ENCODE data around the gene PI4K2B. TPM values are rescaled to one million over a fixed set of nuclear protein-coding genes. Genes with fewer than 3 reads are reported as not detected.
"Not testable (repeated sequence)": the region's sequence is repeated elsewhere in the genome, so short reads cannot be mapped to it uniquely, and the experiment has no call there.

PI4K2B gene
- total RNA-seq, result 10 to 100 TPM; 34.5 to 44.6 TPM

GRCh38 chr4:25233737-25234389 lies at the start of gene PI4K2B:
Gene PI4K2B, plus strand, starts transcription at chr4:25234033. Its CDS starts 131 bp downstream, at chr4:25234164.
- Mint-ChIP-seq H3K9me3 (peaks cover 5 to 34% of the 10 kb centered on the region in 2 donors), H3K27ac (peak within 1 kb of the TSS; percentile 93), H3K36me3 (peaks cover 33 to 62% of the 10 kb centered on the region in 2 donors)
- DNase-seq (ENCODE audit: low spot score in 2 of 2) (peak; percentile 95 to 98), ATAC-seq (peak; percentile 81 to 88)

GRCh38 chr4:25184056-25184455 lies 49.8 kb upstream of the PI4K2B start:
- Mint-ChIP-seq H3K9me3 (peaks cover 0 to 4% of the 10 kb centered on the region in 2 donors), H3K36me3 (no peaks in the 10 kb centered on the region), H3K27ac (no peak overlapping the region)
- no peak for DNase-seq (ENCODE audit: low spot score in 2 of 2)
- ATAC-seq, result no peak

GRCh38 chr4:25190407-25190806 lies 43.4 kb upstream of the PI4K2B start:
- Mint-ChIP-seq H3K27ac (no peak overlapping the region), H3K9me3 (no peaks in the 10 kb centered on the region), H3K36me3 (no peaks in the 10 kb centered on the region)
- ATAC-seq, result no peak
- no peak for DNase-seq (ENCODE audit: low spot score in 2 of 2)

- Mint-ChIP-seq H3K27ac (no peak overlapping the region), H3K36me3 (peaks cover 7 to 17% of the 10 kb centered on the region in 2 donors), H3K9me3 (peaks cover 0 to 18% of the 10 kb centered on the region in 2 donors)
- ATAC-seq (no peak), DNase-seq (ENCODE audit: low spot score in 2 of 2) (no peak)
Observed at GRCh38 chr4:25198713-25199112, 35.1 kb upstream of the PI4K2B start.

DNA sequence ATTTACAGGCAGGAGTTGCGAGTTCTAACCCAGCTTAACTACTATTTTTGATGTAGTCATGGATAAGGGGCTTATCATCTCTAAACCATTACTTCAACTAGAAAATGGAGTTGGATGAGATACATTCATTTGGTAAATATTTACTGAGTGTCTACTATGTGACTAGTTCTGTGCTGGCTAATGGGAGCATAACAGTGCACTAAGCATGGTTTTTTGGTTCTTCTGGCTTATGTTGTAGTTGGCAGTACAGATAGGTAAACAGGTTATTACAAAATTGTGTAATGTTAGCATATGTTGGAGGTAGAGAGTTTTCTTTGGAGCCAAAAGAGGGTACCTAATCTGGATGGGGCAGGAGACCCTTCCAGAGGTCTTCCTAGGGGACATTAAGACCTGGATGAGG lies 25.8 kb upstream of the PI4K2B start:
- Mint-ChIP-seq H3K9me3 (peaks cover 14 to 23% of the 10 kb centered on the region in 2 donors), H3K27ac (no peak overlapping the region), H3K36me3 (peaks cover 5 to 8% of the 10 kb centered on the region in 2 donors)
- DNase-seq (ENCODE audit: low spot score in 2 of 2), result no peak
- ATAC-seq, result no peak

- peaks cover 5 to 14% of the 10 kb centered on the region in 2 donors for H3K36me3 Mint-ChIP-seq
- DNase-seq (ENCODE audit: low spot score in 2 of 2), result no peak
- H3K9me3 Mint-ChIP-seq, result peaks cover 17 to 19% of the 10 kb centered on the region in 2 donors
- ATAC-seq, result no peak
- H3K27ac Mint-ChIP-seq, result no peak overlapping the region
Observed at GRCh38 chr4:25209702-25210101, 24.1 kb upstream of the PI4K2B start.

DNA sequence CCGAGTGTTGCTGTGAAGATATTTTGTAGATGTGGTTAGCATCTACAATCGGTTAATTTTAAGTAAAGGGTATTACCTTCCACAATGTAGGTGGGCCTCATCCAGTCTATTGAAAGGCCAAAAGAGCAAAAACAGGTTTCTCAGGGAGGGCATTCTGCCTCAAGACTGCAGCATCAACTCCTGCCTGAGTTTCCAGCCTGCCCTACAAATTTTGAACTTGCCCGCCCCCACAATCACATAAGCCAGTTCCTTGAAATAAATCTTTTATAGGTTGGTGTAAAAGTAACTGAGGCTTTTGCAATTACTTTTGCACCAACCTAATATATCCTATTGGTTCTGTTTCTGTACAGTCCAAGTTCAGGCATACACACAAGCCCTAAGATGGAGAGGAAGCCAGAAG lies 22.1 kb upstream of the PI4K2B start:
- Mint-ChIP-seq H3K27ac (no peak overlapping the region), H3K36me3 (peaks cover 13 to 14% of the 10 kb centered on the region in 2 donors), H3K9me3 (peaks cover 16 to 22% of the 10 kb centered on the region in 2 donors)
- ATAC-seq, result no peak
- no peak for DNase-seq (ENCODE audit: low spot score in 2 of 2)

DNA sequence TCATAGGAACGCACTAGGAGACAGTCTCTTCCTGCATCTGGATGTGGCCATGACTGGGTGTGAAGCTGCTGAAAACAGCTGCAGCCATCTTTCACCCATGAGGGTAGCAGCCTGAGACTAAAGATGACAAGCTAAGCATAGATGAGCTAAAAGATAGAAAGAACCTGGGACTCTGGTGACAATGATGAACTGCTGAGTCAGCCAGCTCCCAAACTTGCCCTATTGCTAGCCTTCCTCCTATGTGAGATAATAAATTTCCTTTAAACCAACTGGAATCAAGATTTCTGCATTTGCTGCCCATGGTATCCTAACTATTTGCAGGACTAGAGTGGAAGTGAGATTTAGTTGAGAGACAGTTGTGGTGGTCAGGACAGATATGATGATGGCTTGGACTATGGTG lies 21.0 kb upstream of the PI4K2B start:
- H3K27ac Mint-ChIP-seq, result no peak overlapping the region
- H3K36me3 Mint-ChIP-seq, result peaks cover 14 to 17% of the 10 kb centered on the region in 2 donors
- ATAC-seq (no peak), DNase-seq (ENCODE audit: low spot score in 2 of 2) (no peak)
- H3K9me3 Mint-ChIP-seq, result peaks cover 11 to 22% of the 10 kb centered on the region in 2 donors

GRCh38 chr4:25213347-25213979 lies 20.4 kb upstream of the PI4K2B start:
- peaks cover 16 to 18% of the 10 kb centered on the region in 2 donors for H3K36me3 Mint-ChIP-seq
- H3K9me3 Mint-ChIP-seq, result peaks cover 11 to 22% of the 10 kb centered on the region in 2 donors
- H3K27ac Mint-ChIP-seq, result no peak overlapping the region
- ATAC-seq (no peak), DNase-seq (ENCODE audit: low spot score in 2 of 2) (no peak)

- not testable (repeated sequence) for DNase-seq (ENCODE audit: low spot score in 2 of 2); H3K27ac Mint-ChIP-seq; ATAC-seq
- Mint-ChIP-seq H3K36me3 (peaks cover 20 to 23% of the 10 kb centered on the region in 2 donors), H3K9me3 (peaks cover 14 to 22% of the 10 kb centered on the region in 2 donors)
Observed at GRCh38 chr4:25214750-25215149, 19.1 kb upstream of the PI4K2B start.

GRCh38 chr4:25215511-25215910 lies 18.3 kb upstream of the PI4K2B start:
- no peak for DNase-seq (ENCODE audit: low spot score in 2 of 2)
- ATAC-seq, result no peak
- Mint-ChIP-seq H3K9me3 (peaks cover 20 to 28% of the 10 kb centered on the region in 2 donors), H3K36me3 (peaks cover 25 to 28% of the 10 kb centered on the region in 2 donors), H3K27ac (no peak overlapping the region)

- H3K27ac Mint-ChIP-seq, result no peak overlapping the region
- peaks cover 54 to 57% of the 10 kb centered on the region in 2 donors for H3K36me3 Mint-ChIP-seq
- H3K9me3 Mint-ChIP-seq, result peaks cover 37 to 50% of the 10 kb centered on the region in 2 donors
- no peak for DNase-seq (ENCODE audit: low spot score in 2 of 2)
- ATAC-seq, result no peak
Observed at GRCh38 chr4:25221377-25221776, 12.5 kb upstream of the PI4K2B start.

DNA sequence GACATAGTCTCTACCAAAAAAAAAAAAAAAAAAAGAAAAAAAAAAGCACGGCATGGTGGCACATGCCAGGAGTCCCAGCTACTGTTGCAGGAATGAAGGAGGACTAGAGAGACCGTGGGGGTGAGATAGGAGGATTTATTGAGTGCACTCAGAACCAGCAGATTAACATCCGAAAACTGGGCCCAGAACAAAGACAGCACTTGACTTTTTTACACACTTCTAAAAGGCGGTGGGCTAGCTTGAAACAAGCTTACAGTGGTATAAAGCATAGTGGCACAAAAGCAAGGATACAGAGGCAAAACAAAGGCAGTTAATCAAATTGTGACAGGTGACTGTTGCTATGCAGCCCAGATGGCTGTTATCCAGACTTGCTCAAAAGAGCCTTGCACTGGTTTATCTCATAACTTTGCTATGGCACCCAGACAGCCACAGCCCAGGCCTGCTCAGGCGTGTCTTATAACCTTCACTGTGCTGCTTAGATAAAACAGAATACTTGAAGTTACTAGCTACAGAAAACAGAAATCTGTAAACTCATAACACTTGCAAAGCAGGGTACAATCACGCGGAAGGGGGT lies 9.9 kb upstream of the PI4K2B start:
- Mint-ChIP-seq H3K9me3 (peaks cover 41 to 51% of the 10 kb centered on the region in 2 donors), H3K27ac (no peak overlapping the region), H3K36me3 (peaks cover 49 to 61% of the 10 kb centered on the region in 2 donors)
- ATAC-seq (no peak), DNase-seq (ENCODE audit: low spot score in 2 of 2) (no peak)

DNA sequence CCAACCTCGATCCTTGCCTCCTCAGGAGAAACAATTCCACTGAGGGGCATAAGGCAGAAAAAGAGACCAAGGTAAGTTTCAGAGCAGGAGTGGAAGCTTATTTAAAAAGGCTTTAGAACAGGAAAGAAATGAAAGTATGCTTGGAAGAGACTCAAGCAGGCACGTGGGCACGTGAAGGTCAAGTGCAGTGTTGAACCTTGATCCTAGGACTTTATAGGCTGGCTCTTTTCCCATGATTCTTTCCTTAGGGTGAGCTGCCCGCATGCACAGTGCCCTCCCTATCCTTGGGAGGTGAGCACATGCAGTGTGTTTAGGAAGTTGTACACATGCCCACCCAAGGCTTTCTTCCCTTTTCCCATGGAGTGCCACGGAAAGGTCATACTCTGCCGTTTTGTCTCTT lies 4.0 kb upstream of the PI4K2B start:
- no peak for ATAC-seq
- Mint-ChIP-seq H3K27ac (no peak overlapping the region), H3K9me3 (peaks cover 14 to 35% of the 10 kb centered on the region in 2 donors), H3K36me3 (peaks cover 31 to 52% of the 10 kb centered on the region in 2 donors)
- DNase-seq (ENCODE audit: low spot score in 2 of 2), result no peak

GRCh38 chr4:25233194-25233593 lies 639 bp upstream of the PI4K2B start:
- Mint-ChIP-seq H3K36me3 (peaks cover 29 to 56% of the 10 kb centered on the region in 2 donors), H3K27ac (peak overlapping the region; percentile 11 to 93), H3K9me3 (peaks cover 2 to 31% of the 10 kb centered on the region in 2 donors)
- no peak for ATAC-seq
- DNase-seq (ENCODE audit: low spot score in 2 of 2), result no peak

DNA sequence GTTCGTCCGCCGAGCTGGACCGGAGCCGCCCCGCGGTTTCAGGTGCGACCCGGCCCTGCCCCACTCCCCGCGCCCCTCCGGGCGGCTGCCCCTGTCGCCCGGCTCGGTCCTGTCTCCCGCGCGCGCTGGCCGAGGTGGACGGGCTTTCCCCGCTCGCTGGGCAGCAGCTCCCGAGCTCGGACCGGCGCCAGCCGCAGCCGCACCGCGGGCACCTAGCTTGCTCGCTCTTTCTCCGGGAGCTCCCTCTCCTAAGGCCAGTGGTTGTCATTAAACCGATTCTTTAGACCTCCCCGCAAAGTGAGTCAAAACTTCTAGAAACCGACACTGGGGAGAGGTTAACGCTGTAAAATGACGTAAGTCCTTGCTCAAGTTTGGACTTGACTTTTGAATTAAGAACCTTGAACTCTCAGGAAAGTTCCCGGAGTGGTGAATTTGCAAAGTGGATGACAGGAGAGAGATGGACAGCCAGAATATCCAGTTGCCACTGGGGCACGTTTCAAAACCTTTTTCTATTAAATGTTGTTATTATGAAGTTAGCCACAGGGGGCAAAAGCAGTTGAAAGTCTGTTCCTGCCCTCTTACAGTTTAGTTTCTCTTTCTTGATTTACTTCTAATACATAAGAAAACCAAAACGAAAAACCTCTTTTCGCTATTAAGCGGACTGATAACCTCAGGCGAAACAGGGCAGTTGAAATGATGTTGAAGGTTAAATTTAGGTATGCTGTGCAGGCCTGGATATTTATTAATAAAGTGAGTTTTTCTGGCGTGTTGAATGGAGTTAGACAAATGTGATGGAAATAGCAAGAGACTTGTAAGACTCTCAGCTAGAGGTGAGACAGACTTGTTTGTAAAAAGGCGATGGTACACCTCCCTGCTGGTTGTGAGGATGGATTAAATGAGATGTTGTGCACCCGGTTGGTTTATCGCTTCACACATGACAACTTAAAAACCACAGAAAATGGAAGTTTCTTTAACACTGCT lies 847 bp downstream of the PI4K2B start:
- Mint-ChIP-seq H3K9me3 (peaks cover 5 to 26% of the 10 kb centered on the region in 2 donors), H3K27ac (peak overlapping the region; percentile 91 to 93)

More for the DNA sequence above, 847 bp downstream of the PI4K2B start:
- ATAC-seq (peak; percentile 70 to 85), DNase-seq (ENCODE audit: low spot score in 2 of 2) (peak; percentile 43 to 81)
- peaks cover 33 to 56% of the 10 kb centered on the region in 2 donors for H3K36me3 Mint-ChIP-seq
